Measurements from ENCODE around the gene APP.

Gene APP

DNA sequence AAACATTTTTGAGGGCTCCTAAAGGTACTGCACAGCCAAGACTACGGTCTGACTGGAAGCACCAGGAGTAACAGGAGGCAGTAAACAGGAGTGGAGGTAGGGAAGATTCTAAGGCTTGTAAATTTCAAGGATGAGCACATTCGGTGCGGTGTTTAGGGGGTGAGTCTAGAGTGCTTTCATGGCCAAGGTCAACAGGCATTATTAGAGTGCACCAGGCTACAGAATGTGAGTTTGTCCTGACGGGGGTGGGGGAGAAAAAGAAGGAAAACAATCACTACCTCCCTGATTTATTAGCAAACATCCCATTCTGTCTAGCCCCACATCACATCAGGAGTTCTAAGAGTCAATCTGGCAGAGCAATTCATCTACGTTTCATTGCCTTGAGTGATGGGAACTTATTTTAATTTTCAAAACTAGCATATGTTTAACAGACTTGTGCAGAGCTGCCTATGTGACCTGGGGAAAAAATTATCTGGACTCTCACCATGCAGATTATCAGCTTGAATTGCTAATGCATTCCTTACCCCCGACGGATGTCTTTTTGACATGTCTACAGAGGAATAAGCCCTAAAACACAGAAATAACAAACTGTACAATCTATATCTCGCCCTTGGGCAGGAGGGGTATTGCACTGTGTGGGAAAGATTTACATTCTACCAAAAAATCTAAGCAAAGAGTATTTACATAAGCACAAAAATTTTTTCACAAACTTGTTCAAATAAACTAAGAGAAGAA, 45.0 kb downstream of the APP start:
- no peak for DNase-seq

- no peak for DNase-seq
Measured at GRCh38 chr21:26124896-26125295, 45.7 kb downstream of the APP start.

DNA sequence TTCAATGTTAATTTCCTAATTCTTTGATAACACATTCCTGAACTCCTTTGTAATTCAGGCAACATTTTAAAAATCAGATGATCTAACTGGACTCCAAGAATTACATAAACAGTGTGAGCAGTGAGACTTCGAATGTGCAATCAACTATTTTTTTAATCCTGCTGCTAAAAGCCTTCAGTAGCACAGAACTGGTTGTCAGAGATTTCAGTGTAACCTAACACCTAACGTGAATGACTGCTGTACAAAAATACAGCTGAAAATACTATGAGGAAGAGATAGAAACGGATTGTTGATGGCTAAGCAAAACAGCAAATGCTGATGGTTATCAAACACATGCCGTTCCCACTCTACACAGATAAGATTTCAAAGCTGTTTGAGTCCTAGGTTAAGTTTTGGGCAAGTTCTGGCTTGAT, 46.1 kb downstream of the APP start:
- no peak for DNase-seq

GRCh38 chr21:26123012-26123411, 47.6 kb downstream of the APP start:
- no peak for DNase-seq

DNA sequence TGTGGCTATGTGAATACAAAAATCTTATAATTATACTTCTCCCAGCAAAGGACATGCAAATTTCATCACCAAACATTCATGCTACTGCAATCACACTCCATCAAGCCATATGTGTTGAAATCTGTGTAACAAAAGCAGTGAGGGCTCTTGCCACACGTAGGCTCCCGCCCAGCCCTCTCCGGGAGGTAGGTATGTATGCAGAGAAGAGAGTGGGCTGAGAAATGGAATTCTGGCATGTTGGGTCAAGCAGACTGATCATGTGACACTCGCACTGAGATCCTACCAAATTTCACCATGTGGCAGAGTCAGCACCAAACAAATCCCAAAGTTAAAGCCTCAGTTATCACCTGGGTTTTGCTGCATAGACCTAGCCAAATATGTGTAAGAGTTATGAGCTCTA, 49.7 kb downstream of the APP start:
- no peak for DNase-seq

DNA sequence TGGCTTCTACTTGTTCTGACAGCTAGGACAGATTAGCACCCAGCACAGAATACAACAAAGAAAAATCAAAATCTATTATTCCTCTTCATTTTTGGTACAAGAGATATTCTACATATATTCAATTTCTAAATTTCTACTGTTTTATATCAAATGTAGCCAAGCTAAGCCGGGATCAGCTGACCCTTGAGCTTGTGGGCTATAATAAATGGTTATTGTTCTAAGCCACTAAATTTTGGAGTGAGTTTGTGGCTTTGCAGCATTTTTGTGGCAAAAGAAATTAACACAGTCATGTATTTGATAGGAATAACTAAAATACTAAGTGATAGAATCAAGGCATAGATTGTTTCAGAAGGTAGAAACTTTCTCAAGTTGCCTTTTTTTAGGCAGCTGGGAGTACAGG, 50.7 kb downstream of the APP start:
- DNase-seq: no peak

DNA sequence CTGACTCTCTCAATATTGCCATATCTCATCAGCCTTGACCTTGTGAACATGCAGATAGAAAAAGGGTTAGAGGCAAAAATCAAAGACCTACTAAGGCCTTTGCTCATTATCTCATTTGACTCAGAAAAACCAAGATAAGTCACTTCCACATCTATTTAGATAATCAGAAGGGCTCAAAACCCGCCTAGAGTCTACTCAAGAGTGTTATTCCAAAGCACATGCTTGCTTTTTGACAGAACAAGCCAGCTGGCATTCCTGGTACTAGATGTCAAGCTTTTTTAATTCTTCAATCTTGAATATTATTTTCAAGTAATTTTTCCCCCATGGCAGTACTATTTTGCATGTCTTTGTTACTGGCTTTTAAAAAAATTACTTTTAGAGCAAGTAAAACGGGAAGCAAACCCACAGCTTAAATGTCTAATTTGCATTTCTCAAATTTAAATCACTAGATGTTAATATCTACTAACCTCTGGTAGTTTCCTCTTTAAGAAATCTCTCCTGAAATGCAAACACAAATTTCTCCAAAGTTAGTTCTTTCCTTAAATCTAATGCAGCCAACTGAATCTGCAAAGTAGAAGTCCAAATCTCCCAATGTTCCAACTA, 51.5 kb downstream of the APP start:
- DNase-seq: no peak

GRCh38 chr21:26117972-26118367, 52.6 kb downstream of the APP start:
- no peak for DNase-seq

DNA sequence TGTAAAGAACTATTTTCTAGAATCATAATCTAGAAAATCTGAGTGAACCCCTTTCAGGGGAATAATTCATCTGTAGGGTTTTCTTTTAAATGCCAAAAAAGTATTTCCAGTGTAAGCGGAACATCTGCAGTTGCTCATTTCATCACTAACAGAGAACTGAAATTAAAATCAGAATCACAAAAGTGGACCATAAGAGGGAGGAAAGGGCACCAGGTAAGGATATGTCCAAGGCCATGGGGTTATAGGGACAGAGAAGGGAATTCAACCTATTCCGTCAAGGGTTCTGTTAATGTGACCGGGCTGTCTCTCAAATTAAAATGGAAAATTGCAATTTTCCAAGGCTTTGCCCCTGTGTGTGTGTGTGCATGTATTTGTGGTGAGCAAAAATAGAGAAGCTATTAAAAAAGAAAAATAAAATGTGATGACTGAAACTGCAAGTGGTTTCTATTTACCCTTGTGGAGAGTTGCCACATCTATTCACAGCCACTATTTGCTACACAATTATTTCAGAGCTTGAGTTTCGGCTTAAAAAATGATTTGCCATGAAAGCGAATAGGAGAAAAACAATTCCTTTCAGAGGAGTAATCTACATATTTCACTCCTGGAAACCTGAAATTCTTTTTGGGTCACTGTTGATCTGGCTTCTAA, 53.1 kb downstream of the APP start:
- no peak for DNase-seq

DNA sequence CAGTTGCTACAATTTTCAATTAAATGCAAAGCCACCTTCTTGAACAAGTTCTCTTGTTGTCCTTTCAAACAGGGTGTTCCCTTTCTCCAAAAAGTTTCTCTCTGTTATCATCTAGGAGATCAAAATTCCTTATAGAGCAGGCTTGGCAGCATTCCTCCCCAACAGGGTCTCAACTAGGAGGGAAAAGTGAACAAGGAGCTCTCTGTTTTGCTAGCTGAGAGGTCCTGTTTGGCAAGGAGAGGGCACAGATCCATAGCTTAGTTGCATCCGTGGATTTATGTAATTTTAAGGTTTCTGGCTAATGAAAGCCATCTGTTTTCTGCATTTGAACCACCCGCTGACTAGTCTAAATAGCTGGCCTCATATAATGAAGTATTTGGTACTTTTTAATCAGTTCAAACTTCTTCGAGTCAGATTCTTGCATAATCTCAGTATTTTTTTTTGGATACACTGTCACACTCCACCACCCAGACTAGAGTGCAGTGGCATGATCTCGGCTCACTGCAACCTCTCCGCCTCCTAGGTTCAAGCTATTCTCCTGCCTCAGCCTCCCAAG, 54.0 kb downstream of the APP start:
- no peak for DNase-seq

GRCh38 chr21:26115899-26116298, 54.7 kb downstream of the APP start:
- DNase-seq: no peak

GRCh38 chr21:26115305-26115704, 55.3 kb downstream of the APP start:
- DNase-seq: no peak

DNA sequence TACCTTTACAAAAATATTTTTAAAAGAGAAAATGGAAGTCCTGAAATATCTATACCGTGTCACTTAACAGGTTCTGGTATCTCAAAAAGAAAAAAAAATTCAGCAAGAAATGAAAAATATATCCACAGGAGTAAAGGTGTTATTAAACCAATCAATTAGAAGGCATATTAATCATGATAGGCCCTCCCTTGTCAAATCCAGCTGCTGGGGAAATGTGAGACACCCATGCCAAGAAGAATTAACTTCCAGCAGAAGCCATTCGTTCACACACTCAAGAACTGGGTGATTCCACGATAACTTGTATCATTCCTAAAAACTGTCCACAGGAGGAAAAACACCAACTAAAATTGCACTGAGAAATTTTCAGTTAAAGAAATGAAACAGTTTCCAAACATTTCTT, 57.6 kb downstream of the APP start:
- DNase-seq: no peak

GRCh38 chr21:26112127-26112742, 58.3 kb downstream of the APP start:
- no peak for DNase-seq

DNA sequence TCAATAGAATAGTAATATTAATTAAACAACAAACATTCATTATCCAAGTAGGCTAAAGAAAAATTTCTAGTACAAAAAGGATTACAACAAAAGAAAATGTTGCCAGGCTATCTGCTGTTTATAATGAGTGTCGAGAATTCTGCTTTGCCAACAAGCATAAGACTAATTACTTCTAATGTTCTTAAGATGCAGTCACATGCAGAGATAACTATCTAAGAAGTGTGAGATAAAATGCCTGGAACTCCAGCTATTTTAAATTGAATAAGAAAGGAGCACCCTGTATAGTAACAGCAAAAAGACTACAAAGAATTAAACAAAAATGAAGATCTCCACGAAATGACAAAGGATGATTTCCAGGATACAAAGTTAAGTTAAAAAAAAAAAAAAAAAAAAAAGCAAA, 59.9 kb downstream of the APP start:
- no peak for DNase-seq

DNA sequence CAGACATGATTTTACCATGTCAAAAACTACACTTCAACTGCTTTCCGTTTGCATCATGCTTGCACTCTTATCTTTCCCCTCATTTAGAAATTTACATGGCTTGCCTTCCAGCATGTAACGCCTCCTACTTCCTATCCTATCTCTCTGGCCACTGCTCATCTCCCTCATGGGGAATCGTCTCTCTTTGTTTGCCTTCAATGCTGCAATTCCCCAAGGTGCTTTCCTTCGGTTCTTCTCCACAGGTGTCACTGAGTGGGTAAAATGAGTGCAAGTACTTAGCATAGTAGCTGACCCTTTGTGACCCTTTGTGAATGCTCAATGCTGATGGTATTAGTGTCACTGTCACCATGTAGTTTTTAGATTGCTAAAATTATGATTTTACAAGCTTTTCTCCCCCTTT, 63.1 kb downstream of the APP start:
- no peak for DNase-seq

GRCh38 chr21:26106562-26106961, 64.0 kb downstream of the APP start:
- DNase-seq: no peak

- no peak for DNase-seq
Measured at GRCh38 chr21:26105819-26106218, 64.8 kb downstream of the APP start.

DNA sequence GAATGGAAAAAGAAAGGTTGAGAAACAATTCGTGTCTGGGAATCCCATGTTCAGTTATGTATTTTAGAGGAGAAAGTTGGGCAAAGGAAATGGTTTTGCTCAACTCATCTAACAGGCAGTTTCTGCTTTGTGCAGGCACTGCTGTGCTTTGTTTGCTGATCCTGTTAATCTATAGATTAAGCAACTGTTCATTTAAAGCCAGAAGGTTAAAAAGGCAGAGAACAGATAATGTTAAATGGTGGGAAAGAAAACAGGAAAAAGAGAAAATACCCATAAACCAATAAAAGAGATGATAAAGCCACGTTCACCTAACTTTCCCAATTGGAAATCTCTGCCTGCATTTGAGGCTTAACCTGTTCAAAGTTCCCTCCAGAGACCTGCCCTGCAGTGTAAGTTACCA, 70.0 kb downstream of the APP start:
- no peak for DNase-seq

DNA sequence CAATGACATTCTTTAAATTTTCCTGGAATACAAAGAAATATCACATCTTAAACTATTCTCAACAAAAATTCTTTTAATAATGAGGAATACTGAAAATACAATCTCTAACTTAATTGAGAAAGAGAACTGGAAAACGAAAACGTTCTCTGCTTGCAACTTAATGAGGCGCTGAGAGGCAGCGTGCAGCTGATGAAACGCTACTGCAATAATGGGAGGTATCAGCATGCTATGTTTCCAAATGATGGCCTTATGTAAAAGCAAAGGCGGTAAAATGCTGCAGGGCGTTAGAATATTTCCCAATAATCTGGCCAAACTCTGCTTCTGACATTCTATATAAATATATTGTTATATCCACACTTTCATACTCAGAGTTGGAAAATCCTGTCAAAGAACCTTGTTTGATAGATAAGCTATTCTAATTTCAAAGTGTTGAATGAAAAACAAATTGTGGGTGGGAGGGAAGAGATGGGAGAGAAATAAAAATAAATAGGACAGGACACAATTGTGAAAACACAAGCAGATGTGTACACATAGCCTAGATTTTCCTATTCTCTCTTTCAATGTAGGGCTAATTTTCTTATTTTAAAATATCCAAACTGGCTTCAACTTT, 70.9 kb downstream of the APP start:
- no peak for DNase-seq

DNA sequence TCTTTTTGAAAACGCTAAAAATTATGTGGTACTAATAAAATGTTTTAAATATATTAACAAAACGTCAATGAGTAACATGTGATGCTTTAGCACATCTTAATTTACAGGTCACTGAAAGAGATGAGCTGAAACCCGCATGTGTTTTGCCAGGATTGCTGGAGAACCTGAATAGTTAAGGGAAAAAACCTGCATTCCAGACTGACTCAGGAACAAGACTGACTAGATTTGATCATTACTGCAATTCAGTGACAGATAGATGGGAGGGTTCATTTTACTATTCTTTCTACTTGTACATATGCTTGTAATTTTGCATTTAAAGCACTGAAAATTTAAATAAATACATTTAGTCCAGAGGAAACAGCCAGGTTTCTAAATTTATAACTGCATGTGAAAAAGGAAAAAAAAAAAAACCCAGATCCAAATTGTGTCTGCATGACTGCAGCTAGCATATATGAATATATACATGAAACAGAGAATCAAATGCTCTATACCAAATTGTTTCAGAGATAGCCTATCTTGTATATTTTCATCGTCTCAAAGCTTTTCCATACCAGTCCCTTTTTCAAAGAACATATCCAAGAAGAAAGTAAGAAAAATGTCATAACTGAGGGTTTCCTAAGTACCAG, 71.7 kb downstream of the APP start:
- DNase-seq: no peak

- no peak for DNase-seq
Measured at GRCh38 chr21:26097475-26097874, 73.1 kb downstream of the APP start.

Measured in stimulated activated CD4-positive, alpha-beta T cell treated with anti-CD3 and anti-CD28 coated beads, Interleukin-12 subunit alpha, Interleukin-12 subunit beta, amount 100 ng/mL, for 4 hours (primary cell).